ENCODE measurements around the gene SHF.
A peak's percentile ranks its signal among the peaks of the same experiment; 100 is the strongest.

The SHF gene

GRCh38 chr15:45121706-45122417, 65.9 kb downstream of the SHF start:
- no peak for DNase-seq

- DNase-seq: no peak
Observed at GRCh38 chr15:45121020-45121419, 66.7 kb downstream of the SHF start.

DNA sequence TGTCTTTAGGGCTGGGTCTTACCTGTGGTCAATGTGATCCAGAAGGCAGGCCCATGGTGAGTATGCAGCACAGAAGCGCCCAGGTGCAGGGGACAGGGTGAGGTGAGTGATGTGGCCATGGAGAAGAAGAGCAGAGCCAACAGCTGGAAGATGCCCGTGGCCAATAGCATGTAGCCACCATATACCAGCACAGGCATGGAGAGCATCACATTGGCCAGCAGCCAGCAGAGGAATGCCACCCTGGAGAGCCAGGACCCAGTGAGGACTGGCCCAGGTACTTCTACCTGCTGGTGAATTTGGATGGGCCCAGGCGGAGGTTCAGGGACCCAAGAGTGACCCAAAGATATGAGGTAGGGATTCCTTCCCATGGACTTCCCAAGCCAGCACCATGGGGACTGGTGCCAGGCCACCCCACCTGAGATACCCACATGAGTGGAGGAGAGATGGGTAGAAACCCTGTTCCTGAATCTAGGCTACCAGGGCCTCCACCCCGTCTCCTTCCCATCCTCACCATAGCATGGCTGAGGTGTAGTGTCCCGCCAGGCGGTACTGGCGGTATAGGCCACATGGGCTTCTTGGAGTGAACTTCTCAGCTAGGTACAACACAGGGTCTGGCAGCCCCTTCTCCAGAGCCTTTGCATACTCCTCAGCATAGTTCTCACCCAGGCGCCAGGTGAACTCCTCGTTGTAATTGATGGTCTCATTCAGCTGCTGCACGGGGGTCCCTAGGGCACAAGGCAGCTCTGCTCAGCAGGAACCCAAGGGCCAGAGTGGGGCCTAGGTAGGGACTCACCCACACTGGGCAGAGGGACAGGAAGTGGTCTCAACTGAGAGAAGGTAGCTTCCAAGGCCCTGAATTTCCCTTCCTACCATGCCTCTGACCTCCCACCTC, 67.4 kb downstream of the SHF start:
- no peak for DNase-seq

DNA sequence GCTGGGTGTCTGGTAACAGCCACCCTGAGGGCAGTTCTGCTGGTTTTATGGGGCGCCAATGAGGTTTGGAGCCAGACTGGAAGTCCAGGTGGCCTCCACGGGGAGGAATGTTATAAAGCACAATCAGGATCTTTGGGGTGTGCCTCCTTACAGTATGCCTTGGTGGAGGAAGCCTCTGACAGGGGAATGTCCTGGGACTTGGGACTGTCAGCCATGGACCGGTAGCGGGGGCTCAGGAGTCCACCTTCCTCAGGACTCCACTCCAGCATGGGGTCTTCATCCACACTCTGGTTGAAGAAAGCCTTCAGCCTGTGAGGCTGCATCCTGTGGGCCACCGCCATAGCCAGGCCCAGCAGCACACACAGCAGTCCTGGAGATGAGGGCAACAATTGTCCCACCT, 68.8 kb downstream of the SHF start:
- no peak for DNase-seq

GRCh38 chr15:45118131-45118588, 69.6 kb downstream of the SHF start:
- peak; percentile 81 for DNase-seq

DNA sequence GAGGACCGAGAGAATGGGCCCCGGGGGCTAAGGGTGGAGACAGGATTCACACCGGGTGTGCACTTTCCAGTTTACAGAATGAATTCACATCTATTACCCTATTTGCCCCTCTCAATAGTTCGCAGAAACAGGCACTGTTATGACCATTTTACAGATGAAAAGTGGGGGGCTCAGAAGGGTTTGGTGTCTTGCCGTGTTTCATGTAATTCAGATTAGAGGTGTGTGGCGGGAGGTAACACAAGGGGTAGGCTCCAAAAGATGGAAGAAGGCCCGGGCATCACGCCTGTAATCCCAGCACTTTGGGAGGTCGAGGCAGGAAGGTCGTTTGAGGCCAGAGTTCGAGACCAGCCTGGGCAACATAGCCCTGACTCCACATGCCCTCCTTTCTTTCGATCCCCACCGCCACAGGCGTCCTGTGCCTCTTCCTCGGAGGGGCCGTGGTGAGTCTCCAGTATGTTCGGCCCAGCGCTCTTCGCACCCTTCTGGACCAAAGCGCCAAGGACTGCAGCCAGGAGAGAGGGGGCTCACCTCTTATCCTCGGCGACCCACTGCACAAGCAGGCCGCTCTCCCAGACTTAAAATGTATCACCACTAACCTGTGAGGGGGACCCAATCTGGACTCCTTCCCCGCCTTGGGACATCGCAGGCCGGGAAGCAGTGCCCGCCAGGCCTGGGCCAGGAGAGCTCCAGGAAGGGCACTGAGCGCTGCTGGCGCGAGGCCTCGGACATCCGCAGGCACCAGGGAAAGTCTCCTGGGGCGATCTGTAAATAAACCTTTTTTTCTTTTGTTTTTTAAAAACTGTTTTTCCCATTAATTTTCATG, 70.2 kb downstream of the SHF start:
- no peak for DNase-seq
